ENCODE results near the gene RAB3GAP2. TPM values are rescaled to one million over a fixed set of nuclear protein-coding genes. Genes with fewer than 3 reads are reported as not detected.
"Not testable (repeated sequence)": the region's sequence is repeated elsewhere in the genome, so short reads cannot be mapped to it uniquely, and the experiment has no call there.

RAB3GAP2 gene
- total RNA-seq, 1 donor from 2014 or later = 49.2 TPM

DNA sequence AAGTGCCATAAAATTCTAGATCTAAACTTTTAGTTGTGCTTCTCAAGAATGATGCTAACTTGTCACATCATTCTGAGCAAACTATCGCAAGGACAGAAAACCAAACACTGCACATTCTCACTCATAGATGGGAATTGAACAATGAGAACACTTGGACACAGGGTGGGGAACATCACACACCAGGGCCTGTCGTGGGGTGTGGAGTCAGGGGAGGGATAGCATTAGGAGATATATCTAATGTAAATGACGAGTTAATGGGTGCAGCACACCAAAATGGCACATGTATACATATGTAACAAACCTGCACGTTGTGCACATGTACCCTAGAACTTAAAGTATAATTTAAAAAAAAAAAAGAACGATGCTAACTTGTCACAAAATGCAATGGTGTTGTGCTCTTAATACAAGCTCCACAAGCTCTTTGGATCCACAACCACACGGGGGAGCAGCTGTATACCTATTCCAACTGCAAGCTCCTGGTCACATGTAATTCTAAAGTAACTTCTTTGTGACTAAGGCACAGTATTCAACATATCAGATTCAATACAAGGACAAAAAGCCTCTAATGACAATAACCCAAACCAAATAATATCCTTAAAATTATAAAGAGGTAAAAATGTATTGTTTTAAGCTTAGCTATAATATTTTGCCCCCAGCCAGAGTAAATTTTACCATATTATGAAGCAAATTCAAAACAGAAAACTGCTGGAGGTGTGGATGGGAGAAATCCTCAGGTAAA, 53.7 kb downstream of the RAB3GAP2 start:
- DNase-seq (ENCODE audit: low spot score) (peak; percentile 74), ATAC-seq (peak; percentile 89)
- intact Hi-C loops (cut with DNase I) = not testable (repeated sequence)

GRCh38 chr1:220217383-220217988, 54.8 kb downstream of the RAB3GAP2 start:
- ATAC-seq = no peak
- no peak for DNase-seq (ENCODE audit: low spot score)

DNA sequence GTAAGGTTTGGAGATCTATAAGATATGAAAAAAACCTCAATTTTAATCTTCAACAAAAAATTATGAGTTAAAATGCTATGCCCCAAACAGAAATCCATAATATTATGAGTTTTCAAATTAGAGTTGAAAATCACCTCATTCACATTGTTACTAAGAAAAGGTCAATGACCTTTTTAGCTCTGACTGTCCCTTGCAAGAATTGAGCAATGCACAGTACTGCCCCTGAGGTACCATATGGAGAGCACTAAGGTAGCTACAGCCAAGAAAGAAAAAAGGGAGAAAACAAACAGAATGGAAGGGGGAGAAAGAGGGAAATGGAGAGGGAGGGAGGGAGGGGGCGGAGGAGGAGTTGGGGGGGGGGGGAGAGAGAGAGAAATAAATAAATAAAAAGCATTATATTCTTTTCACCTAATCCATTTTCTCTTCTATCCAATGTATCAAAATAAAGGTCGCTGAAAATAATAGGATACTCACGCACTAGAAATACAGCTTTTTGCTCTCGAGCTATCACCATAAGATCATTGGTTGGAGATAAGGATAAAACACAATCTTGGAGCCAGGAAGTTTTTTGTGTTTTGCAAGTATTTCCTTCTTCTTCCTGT, 58.8 kb downstream of the RAB3GAP2 start:
- no peak for ATAC-seq
- intact Hi-C loops (cut with DNase I) = no loop called here
- DNase-seq (ENCODE audit: low spot score) = no peak

More at GRCh38 chr1:220217383-220217988, 54.8 kb downstream of the RAB3GAP2 start:
- intact Hi-C loops (cut with DNase I) = no loop called here

GRCh38 chr1:220207411-220207810, 64.8 kb downstream of the RAB3GAP2 start:
- DNase-seq (ENCODE audit: low spot score) (no peak), ATAC-seq (no peak)
- intact Hi-C loops (cut with DNase I) = no loop called here

- ATAC-seq = not testable (repeated sequence)
Measured at GRCh38 chr1:220204758-220205157, 67.5 kb downstream of the RAB3GAP2 start.

DNA sequence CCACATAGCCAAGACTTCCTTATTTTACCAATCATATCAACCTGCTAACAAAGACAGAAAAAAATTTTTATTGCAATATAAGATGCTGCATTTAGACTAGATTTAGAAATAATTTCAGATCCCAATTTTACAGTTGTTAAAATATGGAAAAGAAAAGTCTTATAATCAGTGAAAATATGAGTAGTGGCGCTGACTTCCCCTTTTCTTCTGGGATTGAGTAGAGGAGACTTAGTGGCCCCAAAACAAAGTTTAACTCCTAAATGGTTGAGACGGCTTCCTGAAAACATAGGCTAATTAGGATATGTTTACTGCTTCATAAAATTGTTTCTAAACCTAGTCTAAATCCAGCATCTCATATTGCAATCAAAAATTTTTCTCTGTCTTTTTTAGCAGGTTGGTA, 68.4 kb downstream of the RAB3GAP2 start:
- intact Hi-C loops (cut with DNase I) = no loop called here
- DNase-seq (ENCODE audit: low spot score) = no peak
- ATAC-seq = no peak

More at GRCh38 chr1:220204758-220205157, 67.5 kb downstream of the RAB3GAP2 start:
- intact Hi-C loops (cut with DNase I); DNase-seq (ENCODE audit: low spot score): not testable (repeated sequence)

GRCh38 chr1:220198186-220199005, 73.9 kb downstream of the RAB3GAP2 start:
- DNase-seq (ENCODE audit: low spot score) (no peak), ATAC-seq (no peak)
- intact Hi-C loops (cut with DNase I) = no loop called here

- intact Hi-C loops (cut with DNase I) = no loop called here
- DNase-seq (ENCODE audit: low spot score) (no peak), ATAC-seq (no peak)
Measured at GRCh38 chr1:220195701-220196100, 76.6 kb downstream of the RAB3GAP2 start.

- DNase-seq (ENCODE audit: low spot score) (no peak), ATAC-seq (no peak)
- intact Hi-C loops (cut with DNase I) = no loop called here
Measured at GRCh38 chr1:220189750-220190347, 82.4 kb downstream of the RAB3GAP2 start.

DNA sequence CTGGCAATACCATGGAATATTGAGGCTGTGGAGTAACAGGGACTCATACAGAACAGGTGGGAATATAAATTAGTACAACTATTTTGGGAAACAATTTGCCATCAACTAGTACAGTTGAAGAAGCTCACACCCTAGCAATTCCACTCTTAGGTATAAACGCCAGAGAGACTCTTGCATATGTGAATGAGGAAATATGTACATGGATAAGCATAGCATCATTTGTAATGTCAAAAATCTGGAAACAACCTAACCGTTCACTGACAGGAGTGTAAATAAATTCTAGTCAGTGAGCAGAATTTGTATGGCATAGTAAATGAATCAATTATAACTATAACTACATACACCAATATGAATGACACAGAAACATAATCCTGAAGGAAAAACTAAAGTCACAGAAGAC, 83.7 kb downstream of the RAB3GAP2 start:
- no peak for DNase-seq (ENCODE audit: low spot score)
- no peak for ATAC-seq
- intact Hi-C loops (cut with DNase I) = no loop called here

GRCh38 chr1:220186752-220187151, 85.5 kb downstream of the RAB3GAP2 start:
- no peak for ATAC-seq
- DNase-seq (ENCODE audit: low spot score) = no peak
- intact Hi-C loops (cut with DNase I) = no loop called here

GRCh38 chr1:220184506-220184905, 87.7 kb downstream of the RAB3GAP2 start:
- intact Hi-C loops (cut with DNase I) = no loop called here
- ATAC-seq (no peak), DNase-seq (ENCODE audit: low spot score) (no peak)

DNA sequence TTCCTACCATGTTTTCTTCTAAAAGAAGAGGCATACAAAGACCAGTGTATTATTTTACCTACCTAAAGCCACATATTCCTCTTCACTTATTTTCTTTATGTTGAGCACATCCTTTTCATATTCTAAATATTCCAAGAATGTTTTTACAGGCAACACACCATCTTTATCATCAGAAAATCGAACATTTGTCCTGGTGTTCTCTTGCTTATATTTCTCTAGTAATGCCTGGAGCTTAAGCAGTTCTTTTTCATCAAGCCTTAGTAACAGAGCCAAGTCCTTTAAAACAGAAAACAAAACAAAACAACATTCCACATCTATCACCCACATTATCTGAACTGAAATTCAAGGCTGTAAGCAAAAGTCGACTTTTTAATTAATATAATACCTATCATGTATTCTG, 89.6 kb downstream of the RAB3GAP2 start:
- no peak for ATAC-seq
- intact Hi-C loops (cut with DNase I) = no loop called here
- DNase-seq (ENCODE audit: low spot score) = no peak

- intact Hi-C loops (cut with DNase I) = no loop called here
- no peak for ATAC-seq
- no peak for DNase-seq (ENCODE audit: low spot score)
Measured at GRCh38 chr1:220182111-220182510, 90.1 kb downstream of the RAB3GAP2 start.

GRCh38 chr1:220176540-220176939, 95.7 kb downstream of the RAB3GAP2 start:
- intact Hi-C loops (cut with DNase I) = no loop called here
- no peak for DNase-seq (ENCODE audit: low spot score)
- no peak for ATAC-seq

DNA sequence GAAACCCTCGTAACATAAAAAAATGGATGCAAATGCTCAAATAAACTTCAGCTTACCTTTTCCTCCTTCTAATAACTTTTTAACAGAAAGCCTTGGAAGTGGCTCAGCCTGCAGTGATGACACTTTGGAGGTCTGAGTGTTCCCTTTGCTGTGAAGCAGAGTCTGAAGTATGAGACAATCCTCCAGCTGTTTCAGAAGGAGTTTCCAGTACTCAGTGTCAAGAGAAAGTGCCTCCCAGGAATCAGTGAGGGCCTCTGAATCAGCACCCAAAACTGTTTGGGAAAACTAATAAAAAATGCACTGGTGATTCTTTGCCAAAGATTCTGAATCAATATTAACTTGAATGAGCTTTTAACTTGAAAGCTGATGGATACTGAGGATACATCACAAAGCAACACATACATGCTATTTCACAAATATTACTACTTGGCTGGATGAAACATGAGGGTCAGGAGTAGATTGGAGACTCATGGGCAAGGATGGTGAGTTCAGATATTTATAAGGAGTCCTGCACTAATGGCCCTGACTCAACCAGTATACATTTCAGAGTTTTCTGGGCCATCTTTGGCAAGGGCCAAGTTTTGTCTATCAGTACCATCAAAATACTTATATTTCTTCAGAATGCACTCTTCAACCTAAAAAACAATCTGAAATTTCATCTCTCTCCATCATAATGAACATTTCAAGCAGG, 101.3 kb downstream of the RAB3GAP2 start:
- DNase-seq (ENCODE audit: low spot score) (no peak), ATAC-seq (no peak)
- intact Hi-C loops (cut with DNase I) = no loop called here

DNA sequence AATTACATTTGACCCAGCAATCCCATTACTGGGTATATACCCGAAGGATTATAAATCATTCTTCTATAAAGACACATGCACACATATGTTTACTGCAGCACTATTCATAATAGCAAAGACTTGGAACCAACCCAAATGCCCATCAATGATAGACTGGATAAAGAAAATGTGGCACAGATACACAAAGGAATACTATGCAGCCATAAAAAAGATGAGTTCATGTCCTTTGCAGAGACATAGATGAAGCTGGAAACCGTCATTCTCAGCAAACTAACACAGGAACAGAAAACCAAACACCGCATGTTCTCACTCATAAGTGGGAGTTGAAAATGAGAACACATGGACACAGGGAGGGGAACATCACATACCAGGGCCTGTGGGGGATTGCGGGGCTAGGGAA, 102.4 kb downstream of the RAB3GAP2 start:
- intact Hi-C loops (cut with DNase I); DNase-seq (ENCODE audit: low spot score): not testable (repeated sequence)

DNA sequence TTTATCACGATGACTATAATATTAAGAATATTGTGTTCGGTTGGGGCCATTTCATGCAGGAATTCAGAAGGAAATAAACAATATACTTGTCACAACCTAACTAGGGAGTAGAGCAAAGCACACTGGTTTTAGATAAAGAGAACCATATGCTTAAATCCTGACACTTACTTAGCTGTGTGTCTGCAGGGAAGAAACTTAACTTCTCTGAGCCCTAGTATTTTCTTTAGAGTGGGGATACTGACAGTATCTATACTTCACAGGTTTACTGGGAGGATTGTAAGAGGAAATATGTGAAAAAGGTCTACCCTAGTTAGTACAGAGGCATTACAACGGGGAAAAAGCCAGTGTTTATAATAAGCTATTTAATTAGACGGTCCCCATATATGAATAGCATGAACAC, 105.4 kb downstream of the RAB3GAP2 start:
- intact Hi-C loops (cut with DNase I) = no loop called here
- ATAC-seq (no peak), DNase-seq (ENCODE audit: low spot score) (no peak)

More for the DNA sequence above, 102.4 kb downstream of the RAB3GAP2 start:
- ATAC-seq = not testable (repeated sequence)
